Erythroblast (primary cell): ENCODE results near the gene NEO1.

ENCODE experiments used
- DNase-seq, 2 experiments: peaks; one replicate each; lab custom pipeline; 2025; lab: John Stamatoyannopoulos, UW
- GATA1 ChIP-seq: IDR thresholded peaks from 2 replicates; pipeline ENCODE4 v1.6.1; 2011; ENCODE audit warnings: low read depth, mild to moderate bottlenecking, control low read depth, low read length, moderate library complexity
- POLR2A ChIP-seq: IDR thresholded peaks from 2 replicates; pipeline ENCODE4 v1.6.1; 2011; ENCODE audit warnings: mild to moderate bottlenecking, low read length

NEO1 gene

DNA sequence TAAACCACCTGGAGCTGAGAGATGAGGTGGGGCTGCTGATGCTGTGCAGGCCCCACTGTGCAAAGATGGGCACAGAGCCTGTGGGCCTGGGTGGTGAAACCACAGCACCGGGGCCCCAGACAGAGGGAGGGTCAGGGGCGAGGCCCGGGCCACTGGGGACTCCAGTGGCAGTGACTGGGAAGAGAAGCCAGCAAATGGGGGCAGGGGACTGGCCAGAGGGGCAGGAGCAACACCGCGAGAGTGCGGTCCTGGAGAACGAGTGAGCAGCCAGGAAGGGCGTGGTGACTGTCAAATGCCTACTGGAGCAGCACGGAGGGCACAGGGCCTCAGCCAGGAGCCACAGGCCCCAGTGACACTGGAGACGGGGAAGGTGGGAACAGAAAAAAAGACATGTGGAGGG is 276.7 kb downstream of the NEO1 start:
- TF ChIP-seq GATA1 (no peak), POLR2A (no peak)
- DNase-seq, result no peak

DNA sequence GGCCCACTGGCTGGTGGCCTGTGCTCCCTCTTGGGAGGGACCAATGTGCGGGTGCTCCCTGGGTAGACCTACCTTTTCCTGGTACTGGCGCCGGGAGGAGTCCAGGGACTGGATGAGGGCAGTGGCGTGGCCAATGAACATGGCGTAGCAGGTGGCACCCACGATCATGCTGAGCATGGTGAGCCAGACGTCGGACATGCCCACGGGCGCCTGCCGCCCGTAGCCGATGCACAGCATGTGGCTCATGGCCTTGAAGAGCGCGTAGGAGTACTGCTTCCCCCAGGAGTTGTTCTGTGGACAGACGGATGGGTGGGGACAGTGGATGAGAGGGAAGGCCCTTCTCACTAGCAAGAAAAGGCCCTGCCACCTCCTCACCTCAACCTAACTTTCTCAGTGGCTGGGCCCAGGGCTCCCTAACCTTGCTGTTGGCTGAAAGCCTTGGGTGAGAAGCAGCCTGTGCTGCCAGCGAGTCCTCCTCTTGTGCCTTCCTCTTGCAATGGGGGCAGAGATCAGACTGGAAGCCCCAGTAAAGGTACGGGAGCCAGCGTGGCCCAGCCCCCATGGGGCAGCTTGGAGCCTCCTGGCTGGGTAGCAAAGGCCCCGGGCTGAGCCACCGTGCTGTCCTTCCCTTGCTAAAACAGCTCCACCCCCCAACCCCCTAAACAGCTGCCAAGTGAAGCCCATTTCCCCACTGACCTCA is 277.4 kb downstream of the NEO1 start:
- TF ChIP-seq POLR2A, result no peak
- TF ChIP-seq GATA1, result no peak
- no peak for DNase-seq

DNA sequence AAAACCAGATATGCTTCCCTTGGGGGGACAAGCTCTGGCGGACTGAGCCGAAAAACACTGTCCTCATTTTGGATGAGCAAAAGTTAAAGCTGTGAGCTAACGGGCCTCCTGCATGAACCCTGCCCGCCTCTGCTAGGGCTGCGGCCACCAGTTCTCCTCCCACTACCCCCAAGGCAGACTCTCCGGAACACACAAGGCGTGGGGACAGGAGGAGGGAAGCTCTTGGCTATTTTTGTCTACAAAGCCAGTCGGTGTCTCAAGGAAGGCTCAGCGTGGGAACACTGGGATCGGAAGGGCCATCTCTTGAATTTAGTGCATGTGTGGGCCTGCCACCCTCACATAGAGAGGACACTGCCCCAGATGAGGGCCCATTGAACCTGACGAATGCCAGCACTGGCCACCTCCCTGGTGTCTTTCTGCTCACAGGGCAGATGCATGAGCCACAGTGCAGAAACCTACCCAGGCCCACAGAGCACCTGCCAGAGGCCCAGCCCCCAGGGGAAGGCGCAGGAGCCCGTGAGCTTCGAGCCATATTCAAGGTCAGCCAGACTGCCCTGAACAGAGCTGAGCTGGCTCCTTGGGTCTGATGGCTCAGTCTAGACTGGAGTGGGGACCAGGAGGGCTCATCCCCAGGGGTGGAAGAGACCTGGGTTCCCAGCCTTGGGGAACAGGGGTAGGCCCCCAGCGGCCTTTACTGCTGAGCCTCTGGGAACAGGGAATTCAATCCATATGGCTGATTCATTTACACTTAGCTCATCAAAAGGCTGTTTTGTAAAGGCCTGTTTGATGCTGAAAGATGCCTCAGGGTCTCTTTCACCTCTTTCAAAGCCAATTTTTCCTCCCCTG is 278.2 kb downstream of the NEO1 start:
- TF ChIP-seq POLR2A (no peak), GATA1 (no peak)

DNA sequence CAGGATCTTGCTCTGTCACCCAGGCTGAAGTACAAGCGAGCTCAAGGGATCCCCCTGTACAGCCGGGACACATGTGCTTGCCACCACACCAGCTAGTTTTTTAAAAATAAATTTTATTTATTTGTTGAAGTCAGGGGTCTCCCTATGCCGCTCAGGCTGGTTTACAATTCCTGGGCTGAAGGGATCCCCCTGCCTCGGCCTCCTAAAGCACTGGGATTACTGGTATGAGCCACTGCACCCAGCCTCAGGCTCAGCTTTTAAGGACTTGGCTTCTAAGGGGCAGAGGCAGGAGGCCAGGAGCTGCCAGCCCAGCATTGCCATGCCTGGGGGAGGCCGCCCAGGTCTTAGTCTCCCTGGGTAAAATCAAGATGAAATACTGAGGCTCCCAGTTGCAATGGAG is 279.2 kb downstream of the NEO1 start:
- no peak for DNase-seq
- no peak for TF ChIP-seq GATA1
- TF ChIP-seq POLR2A, result no peak

More for the DNA sequence above, 278.2 kb downstream of the NEO1 start:
- no peak for DNase-seq

DNA sequence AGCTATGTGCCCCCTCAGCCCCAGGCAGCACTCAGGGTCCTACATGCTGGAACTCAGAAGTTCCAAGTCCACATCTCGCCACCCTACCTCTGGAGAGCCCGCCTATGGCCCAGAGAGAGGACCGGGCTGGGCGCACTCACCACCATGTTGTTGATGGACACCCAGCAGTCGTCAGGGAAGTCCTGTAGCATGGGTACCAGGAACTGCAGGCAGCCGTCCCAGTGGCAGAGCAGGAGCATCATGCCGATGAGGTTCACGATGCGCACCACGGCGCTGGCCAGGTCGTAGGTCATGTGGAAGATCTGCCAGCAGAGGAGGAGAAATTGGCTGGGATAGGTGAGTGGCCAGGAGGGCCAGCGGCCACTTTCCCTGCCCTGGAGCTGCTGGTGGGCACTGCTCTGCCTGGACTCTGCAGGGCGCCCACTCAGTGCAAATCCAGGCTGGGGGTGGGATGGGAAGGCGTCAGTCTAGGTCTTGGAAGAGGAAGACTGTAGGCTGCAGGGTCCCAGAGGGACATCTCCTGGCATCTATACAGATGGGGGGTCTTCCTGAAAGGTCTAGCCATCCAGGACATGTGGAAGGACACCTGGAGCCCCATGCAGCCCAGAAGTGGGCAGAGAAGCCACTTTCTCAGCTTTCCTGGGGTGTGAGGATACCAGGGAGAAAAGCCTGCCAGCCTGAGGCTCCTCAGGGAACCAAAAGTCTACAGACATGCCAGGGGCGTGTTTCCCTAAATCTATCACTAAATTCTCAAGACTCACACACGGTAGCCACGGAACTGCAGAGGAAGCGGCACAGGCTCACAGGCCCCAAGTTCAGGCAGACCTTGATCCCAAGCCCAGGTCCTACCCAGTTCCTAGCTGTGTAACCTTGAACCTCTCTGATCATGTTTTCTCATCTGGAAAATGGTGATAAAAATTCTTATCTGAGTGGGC is 280.0 kb downstream of the NEO1 start:
- TF ChIP-seq GATA1 (no peak), POLR2A (no peak)
- no peak for DNase-seq

DNA sequence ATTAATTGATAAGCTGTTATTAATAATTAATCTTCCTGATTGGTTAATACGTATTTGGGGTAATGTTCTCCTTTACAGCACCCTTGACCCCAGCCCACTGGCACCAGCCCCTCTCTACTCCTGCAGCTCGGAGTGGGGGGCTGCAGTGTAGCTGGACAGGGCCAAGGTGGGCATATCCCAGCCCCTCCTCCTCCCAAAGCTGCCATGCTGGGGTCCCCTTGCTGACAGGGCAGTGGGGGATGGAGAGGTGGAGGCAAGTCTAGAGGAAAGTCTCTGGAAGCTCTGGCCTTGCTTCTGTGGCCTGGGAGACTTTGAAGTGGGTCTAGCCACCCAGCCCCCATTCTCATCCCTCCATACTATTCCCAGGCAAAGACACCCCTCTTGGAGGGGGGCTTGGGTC is 280.7 kb downstream of the NEO1 start:
- no peak for TF ChIP-seq POLR2A
- no peak for TF ChIP-seq GATA1
- no peak for DNase-seq

DNA sequence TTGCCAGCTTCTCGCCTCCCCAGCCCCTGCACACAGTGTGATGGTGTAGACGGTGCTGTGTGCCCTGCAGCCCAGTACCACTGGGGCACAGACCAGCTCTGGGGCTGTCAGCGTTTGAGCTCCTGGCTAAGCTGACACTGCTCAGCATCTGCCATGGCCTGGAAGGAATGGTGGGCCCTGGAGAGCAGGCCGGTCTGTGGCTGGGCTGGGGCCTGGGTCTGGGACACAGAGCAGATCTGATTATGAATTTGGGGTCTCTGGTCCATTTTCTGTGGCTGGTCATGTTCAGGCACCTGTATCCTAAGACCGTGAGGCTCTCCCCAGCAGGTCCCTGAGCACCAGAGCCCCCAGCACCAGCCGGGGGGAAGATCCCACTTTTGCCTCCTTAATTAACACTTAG is 281.8 kb downstream of the NEO1 start:
- TF ChIP-seq POLR2A (no peak), GATA1 (no peak)
- DNase-seq, result no peak

DNA sequence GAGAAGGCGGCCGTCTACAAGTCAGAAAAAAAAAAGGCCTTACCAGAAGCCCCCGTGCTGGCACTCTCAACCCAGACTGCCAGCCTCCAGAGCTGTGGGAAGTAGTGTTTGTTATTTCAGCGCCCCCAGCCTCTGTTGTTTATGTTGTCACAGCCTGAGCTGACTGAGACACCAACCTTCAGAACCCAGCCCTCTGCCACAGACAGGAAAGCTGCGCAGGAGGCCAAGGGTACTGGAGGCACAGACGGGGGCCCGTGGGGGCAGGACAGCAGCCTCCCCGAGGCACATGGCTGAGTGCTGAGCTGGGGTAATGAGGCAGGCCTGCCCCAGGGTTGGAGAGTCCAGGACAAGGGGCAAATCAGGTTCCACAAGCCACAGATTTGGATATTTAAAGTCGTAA is 282.8 kb downstream of the NEO1 start:
- TF ChIP-seq POLR2A (no peak), GATA1 (no peak)
- DNase-seq, result no peak

DNA sequence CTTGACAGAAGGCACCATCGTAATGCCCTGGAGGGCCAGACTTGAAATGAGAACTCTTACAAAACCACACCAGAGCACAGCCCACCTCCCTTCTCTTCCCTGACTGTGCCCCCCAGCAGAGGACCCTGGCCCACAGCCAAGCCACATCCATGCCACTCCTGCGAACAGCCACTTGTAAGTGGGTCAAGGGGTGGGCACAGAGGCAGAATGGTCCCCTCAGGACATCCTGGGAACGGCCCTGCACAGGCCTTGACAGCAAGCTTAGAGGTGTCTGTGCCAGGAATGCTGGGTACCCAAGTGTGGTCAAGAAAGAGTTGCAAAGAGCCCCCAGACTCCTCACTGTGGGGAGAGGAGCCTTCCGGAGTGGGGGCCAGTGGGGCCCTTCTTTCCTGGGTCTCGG is 283.2 kb downstream of the NEO1 start:
- DNase-seq, result no peak
- TF ChIP-seq GATA1 (no peak), POLR2A (no peak)

GRCh38 chr15:73336756-73337155 is 284.5 kb downstream of the NEO1 start:
- TF ChIP-seq GATA1, result no peak
- TF ChIP-seq POLR2A, result no peak
- DNase-seq, result no peak

DNA sequence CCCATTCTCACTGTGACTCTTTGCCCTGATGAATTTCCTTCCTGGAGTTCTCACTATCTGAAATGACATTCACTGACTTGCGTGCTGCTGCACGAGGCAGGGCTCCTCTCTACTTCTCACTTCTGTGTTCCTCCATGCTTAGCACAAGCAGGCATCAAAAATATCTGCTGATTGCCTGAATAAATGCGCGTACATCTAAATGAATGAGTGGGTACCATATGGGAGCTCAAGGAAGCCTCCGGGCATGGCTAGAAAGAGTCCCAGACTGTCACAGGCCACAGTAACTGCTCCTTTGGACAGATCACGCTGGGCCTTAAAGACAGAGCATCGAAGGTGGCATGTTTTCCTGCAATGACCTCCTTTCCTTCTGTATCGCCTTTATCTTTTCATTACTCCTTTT is 284.9 kb downstream of the NEO1 start:
- DNase-seq, result no peak
- no peak for TF ChIP-seq POLR2A
- no peak for TF ChIP-seq GATA1

DNA sequence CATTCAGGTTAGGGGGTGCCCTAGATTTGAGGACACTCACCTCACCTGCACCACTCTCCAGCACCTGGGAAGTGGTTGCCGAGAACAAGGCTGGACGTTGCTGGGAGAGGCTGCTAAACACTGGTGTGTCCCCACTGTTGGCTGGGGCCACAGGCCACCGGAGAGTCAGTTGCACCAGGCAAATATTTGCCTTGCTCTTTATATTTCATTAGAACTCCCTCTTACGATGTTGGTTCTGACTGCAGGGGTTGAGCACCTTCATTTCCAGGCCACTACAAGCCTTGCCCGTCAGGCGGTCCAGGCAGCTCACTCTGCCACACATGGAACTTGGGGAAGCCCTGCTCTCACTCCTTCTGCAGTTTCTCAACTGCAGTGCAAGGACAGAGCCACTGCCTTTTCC is 285.8 kb downstream of the NEO1 start:
- TF ChIP-seq GATA1 (no peak), POLR2A (no peak)
- DNase-seq, result no peak

GRCh38 chr15:73338606-73339374 is 286.5 kb downstream of the NEO1 start:
- DNase-seq, result no peak
- TF ChIP-seq GATA1 (no peak), POLR2A (no peak)
